ENCODE measurements around the gene TRAPPC4. TPM values are rescaled to one million over a fixed set of nuclear protein-coding genes. Genes with fewer than 3 reads are reported as not detected.
A peak's percentile ranks its signal among the peaks of the same experiment; 100 is the strongest.

TRAPPC4 gene
- total and polyA plus RNA-seq, 3 donors from 2014 or later, result 81.4 to 116 (median 108) TPM

DNA sequence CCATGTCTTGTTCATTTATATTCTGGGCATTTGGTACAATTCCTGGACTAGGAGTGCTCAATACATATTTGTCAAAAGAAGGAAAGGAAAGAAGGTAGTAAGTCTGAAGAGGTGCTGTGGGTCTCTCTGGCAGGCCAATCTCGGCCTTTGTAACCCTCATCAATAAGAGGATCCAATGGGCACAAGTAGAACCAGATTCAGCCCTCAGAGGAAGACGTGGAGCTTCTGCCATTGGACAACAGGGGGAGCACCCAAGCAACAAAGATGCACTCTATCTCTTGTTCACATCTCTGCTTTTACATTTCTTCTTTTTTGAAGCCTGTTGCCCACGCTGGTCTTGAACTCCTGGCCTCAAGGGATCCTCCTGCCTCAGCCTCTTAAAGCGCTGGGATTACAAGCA is 46.8 kb downstream of the TRAPPC4 start:
- WGBS, 2 donors, result 77 to 79% methylated on average over 4 of the region's 4 CpGs
- H3K27ac ChIP-seq, result no peak overlapping the region
- no peaks in the 10 kb centered on the region for H3K9me3 ChIP-seq
- no peak overlapping the region for H3K4me3 ChIP-seq
- H3K4me1 ChIP-seq, result peaks cover 10% of the 10 kb centered on the region
- no peaks in the 10 kb centered on the region for H3K27me3 ChIP-seq
- DNase-seq, result peak; percentile 43
- intact Hi-C loops (cut with DNase I; ENCODE audit: low total_unique reads), result no loop called here
- TF ChIP-seq POLR2A (IDR thresholded peaks at IDR 0.05), result no peak
- TF ChIP-seq, protein P1, sequence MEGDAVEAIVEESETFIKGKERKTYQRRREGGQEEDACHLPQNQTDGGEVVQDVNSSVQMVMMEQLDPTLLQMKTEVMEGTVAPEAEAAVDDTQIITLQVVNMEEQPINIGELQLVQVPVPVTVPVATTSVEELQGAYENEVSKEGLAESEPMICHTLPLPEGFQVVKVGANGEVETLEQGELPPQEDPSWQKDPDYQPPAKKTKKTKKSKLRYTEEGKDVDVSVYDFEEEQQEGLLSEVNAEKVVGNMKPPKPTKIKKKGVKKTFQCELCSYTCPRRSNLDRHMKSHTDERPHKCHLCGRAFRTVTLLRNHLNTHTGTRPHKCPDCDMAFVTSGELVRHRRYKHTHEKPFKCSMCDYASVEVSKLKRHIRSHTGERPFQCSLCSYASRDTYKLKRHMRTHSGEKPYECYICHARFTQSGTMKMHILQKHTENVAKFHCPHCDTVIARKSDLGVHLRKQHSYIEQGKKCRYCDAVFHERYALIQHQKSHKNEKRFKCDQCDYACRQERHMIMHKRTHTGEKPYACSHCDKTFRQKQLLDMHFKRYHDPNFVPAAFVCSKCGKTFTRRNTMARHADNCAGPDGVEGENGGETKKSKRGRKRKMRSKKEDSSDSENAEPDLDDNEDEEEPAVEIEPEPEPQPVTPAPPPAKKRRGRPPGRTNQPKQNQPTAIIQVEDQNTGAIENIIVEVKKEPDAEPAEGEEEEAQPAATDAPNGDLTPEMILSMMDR (IDR thresholded peaks at IDR 0.05), result peak in 1 of 3 experiments; percentile 20
- H3K36me3 ChIP-seq (ENCODE audit: low read depth, missing control alignments), result no peaks in the 10 kb centered on the region

DNA sequence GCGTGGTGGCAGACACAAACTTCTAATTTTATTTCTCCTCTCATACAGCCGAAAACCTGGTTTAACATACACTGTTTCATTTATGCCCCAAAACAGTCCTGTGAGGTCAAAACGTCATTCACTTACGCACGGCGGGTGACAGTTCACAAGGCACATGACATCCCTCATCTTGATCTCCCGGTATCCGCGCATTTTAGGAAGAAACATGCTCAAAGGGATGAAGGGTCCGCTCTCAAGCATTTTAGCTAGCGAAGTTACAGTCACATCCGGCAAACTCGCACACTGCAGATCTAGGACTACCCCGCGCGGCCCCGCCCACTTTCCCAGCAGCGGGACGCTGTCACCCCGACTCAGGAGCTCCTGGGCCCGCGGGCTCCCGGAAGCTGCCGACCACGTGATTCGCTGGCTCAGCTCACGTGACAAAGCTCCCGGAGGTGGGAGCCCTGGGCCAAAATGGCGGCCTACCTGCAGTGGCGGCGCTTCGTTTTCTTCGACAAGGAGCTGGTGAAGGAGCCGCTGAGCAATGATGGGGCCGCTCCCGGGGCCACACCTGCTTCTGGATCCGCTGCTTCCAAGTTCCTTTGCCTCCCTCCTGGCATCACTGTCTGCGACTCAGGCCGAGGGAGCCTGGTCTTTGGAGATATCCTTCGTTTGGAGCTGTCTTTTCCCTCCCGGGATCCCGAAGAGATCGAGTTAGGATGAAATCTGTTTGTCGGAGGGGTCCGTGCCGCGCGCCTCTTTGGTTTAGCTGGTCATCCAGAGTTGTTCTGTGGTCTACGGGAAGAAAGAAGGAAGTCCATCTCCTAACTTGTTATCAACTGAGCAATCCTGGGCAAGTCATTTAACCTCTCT is 49.0 kb downstream of the TRAPPC4 start, which contains the start of gene VPS11:
Gene VPS11 (plus strand): TSS at position 448 of the 852 bp plus-strand sequence. CDS start 6 bp downstream, at position 454.
- 0 to 1% methylated on average over 27 to 49 of the region's 49 CpGs for WGBS, 2 donors
- TF ChIP-seq, protein P1 (IDR thresholded peaks at IDR 0.05), result peak in 1 of 3 experiments; percentile 9
- no peak for TF ChIP-seq POLR2A (IDR thresholded peaks at IDR 0.05)
- H3K36me3 ChIP-seq (ENCODE audit: low read depth, missing control alignments), result no peaks in the 10 kb centered on the region
- H3K4me3 ChIP-seq, result peak within 1 kb of the TSS; percentile 80 to 81
- intact Hi-C loops (cut with DNase I; ENCODE audit: low total_unique reads), result no loop called here
- no peaks in the 10 kb centered on the region for H3K27me3 ChIP-seq
- no peaks in the 10 kb centered on the region for H3K9me3 ChIP-seq
- DNase-seq, result peak; percentile 98
- H3K4me1 ChIP-seq, result peaks cover 10% of the 10 kb centered on the region
- peak within 1 kb of the TSS; percentile 76 to 84 for H3K27ac ChIP-seq

Small RNA genes lying within 50 kb of the gene (microRNA-seq; reads per million reads assigned to microRNA genes)
- 2.8 to 5.6 reads per million in 2 donors for gene MIR3656 (ENCODE audit: borderline number of aligned reads in 2 of 2, borderline replicate concordance in 1 of 2)

Small RNA genes lying within 50 kb of the gene (small RNA-seq; reads per million reads assigned to genes)
- gene AP003392.2 (0 reads per million in 2 donors), gene RF00017 (0 reads per million in 2 donors), gene RF00019 (0 reads per million in 2 donors)

Other genes with a start within 250 kb of the TRAPPC4 start
- 100 to 1,000 TPM; 105 to 124 TPM for gene DDX6, start 227.6 kb upstream of the TRAPPC4 start, total RNA-seq
- 63.5 TPM for gene DDX6, start 227.6 kb upstream of the TRAPPC4 start, polyA plus RNA-seq (ENCODE audit: insufficient read depth, low read depth, low replicate concordance)
- gene CXCR5, start 134.9 kb upstream of the TRAPPC4 start, total RNA-seq, result under 1 TPM in 1 of 2 donors, not detected in 1; 0.06 TPM
- 0.22 TPM for gene CXCR5, start 134.9 kb upstream of the TRAPPC4 start, polyA plus RNA-seq (ENCODE audit: insufficient read depth, low read depth, low replicate concordance)
- gene BCL9L, start 92.8 kb upstream of the TRAPPC4 start, total RNA-seq, result 10 to 100 TPM; 37.0 to 38.9 TPM
- gene BCL9L, start 92.8 kb upstream of the TRAPPC4 start, polyA plus RNA-seq (ENCODE audit: insufficient read depth, low read depth, low replicate concordance), result 30.7 TPM
- gene UPK2, start 62.5 kb upstream of the TRAPPC4 start, total RNA-seq, result under 1 TPM in 1 of 2 donors, not detected in 1; 0.68 TPM
- 0.50 TPM for gene UPK2, start 62.5 kb upstream of the TRAPPC4 start, polyA plus RNA-seq (ENCODE audit: insufficient read depth, low read depth, low replicate concordance)
- 1 to 10 TPM; 5.0 to 8.9 TPM for gene FOXR1, start 47.0 kb upstream of the TRAPPC4 start, total RNA-seq
- gene FOXR1, start 47.0 kb upstream of the TRAPPC4 start, polyA plus RNA-seq (ENCODE audit: insufficient read depth, low read depth, low replicate concordance), result 7.3 TPM
- gene CENATAC, start 20.6 kb upstream of the TRAPPC4 start, total RNA-seq, result 10 to 100 TPM; 54.8 to 74.9 TPM
- gene CENATAC, start 20.6 kb upstream of the TRAPPC4 start, polyA plus RNA-seq (ENCODE audit: insufficient read depth, low read depth, low replicate concordance), result 16.6 TPM
- gene RPS25, start 423 bp upstream of the TRAPPC4 start, total RNA-seq, result 100 to 1,000 TPM; 654 to 873 TPM
- gene RPS25, start 423 bp upstream of the TRAPPC4 start, polyA plus RNA-seq (ENCODE audit: insufficient read depth, low read depth, low replicate concordance), result 642 TPM
- 10 to 100 TPM; 23.8 to 27.7 TPM for gene SLC37A4, start 12.1 kb downstream of the TRAPPC4 start, total RNA-seq
- gene SLC37A4, start 12.1 kb downstream of the TRAPPC4 start, polyA plus RNA-seq (ENCODE audit: insufficient read depth, low read depth, low replicate concordance), result 26.0 TPM
- gene HYOU1, start 38.4 kb downstream of the TRAPPC4 start, total RNA-seq, result 100 to 1,000 TPM; 126 to 127 TPM
- gene HYOU1, start 38.4 kb downstream of the TRAPPC4 start, polyA plus RNA-seq (ENCODE audit: insufficient read depth, low read depth, low replicate concordance), result 209 TPM
- 10 to 100 TPM; 50.7 to 56.7 TPM for gene VPS11, start 49.1 kb downstream of the TRAPPC4 start, total RNA-seq
- 60.5 TPM for gene VPS11, start 49.1 kb downstream of the TRAPPC4 start, polyA plus RNA-seq (ENCODE audit: insufficient read depth, low read depth, low replicate concordance)
- 10 to 100 TPM; 17.0 to 17.3 TPM for gene HMBS, start 66.1 kb downstream of the TRAPPC4 start, total RNA-seq
- 14.0 TPM for gene HMBS, start 66.1 kb downstream of the TRAPPC4 start, polyA plus RNA-seq (ENCODE audit: insufficient read depth, low read depth, low replicate concordance)
- 10 to 100 TPM; 29.4 to 35.5 TPM for gene DPAGT1, start 83.1 kb downstream of the TRAPPC4 start, total RNA-seq
- 24.6 TPM for gene DPAGT1, start 83.1 kb downstream of the TRAPPC4 start, polyA plus RNA-seq (ENCODE audit: insufficient read depth, low read depth, low replicate concordance)
- 10 to 100 TPM; 11.7 to 12.3 TPM for gene C2CD2L, start 88.6 kb downstream of the TRAPPC4 start, total RNA-seq
- gene C2CD2L, start 88.6 kb downstream of the TRAPPC4 start, polyA plus RNA-seq (ENCODE audit: insufficient read depth, low read depth, low replicate concordance), result 7.8 TPM
- 10 to 100 TPM; 58.3 to 58.7 TPM for gene HINFP, start 102.8 kb downstream of the TRAPPC4 start, total RNA-seq
- 38.3 TPM for gene HINFP, start 102.8 kb downstream of the TRAPPC4 start, polyA plus RNA-seq (ENCODE audit: insufficient read depth, low read depth, low replicate concordance)
- 1 to 10 TPM; 3.9 to 5.4 TPM for gene ABCG4, start 130.3 kb downstream of the TRAPPC4 start, total RNA-seq
- 11.2 TPM for gene ABCG4, start 130.3 kb downstream of the TRAPPC4 start, polyA plus RNA-seq (ENCODE audit: insufficient read depth, low read depth, low replicate concordance)
- gene NLRX1, start 150.0 kb downstream of the TRAPPC4 start, total RNA-seq, result 10 to 100 TPM; 16.2 to 21.4 TPM
- 9.4 TPM for gene NLRX1, start 150.0 kb downstream of the TRAPPC4 start, polyA plus RNA-seq (ENCODE audit: insufficient read depth, low read depth, low replicate concordance)
- gene NHERF4, start 166.7 kb downstream of the TRAPPC4 start, total RNA-seq, result under 1 TPM in 1 of 2 donors, not detected in 1; 0.94 TPM
- gene NHERF4, start 166.7 kb downstream of the TRAPPC4 start, polyA plus RNA-seq (ENCODE audit: insufficient read depth, low read depth, low replicate concordance), result 1.0 TPM
- 10 to 100 TPM; 59.3 to 65.7 TPM for gene CBL, start 187.6 kb downstream of the TRAPPC4 start, total RNA-seq
- 58.5 TPM for gene CBL, start 187.6 kb downstream of the TRAPPC4 start, polyA plus RNA-seq (ENCODE audit: insufficient read depth, low read depth, low replicate concordance)

Data from testis (tissue), 3 donors.